ENCODE results near the gene SH3PXD2B.

- TF ChIP-seq, protein P1, sequence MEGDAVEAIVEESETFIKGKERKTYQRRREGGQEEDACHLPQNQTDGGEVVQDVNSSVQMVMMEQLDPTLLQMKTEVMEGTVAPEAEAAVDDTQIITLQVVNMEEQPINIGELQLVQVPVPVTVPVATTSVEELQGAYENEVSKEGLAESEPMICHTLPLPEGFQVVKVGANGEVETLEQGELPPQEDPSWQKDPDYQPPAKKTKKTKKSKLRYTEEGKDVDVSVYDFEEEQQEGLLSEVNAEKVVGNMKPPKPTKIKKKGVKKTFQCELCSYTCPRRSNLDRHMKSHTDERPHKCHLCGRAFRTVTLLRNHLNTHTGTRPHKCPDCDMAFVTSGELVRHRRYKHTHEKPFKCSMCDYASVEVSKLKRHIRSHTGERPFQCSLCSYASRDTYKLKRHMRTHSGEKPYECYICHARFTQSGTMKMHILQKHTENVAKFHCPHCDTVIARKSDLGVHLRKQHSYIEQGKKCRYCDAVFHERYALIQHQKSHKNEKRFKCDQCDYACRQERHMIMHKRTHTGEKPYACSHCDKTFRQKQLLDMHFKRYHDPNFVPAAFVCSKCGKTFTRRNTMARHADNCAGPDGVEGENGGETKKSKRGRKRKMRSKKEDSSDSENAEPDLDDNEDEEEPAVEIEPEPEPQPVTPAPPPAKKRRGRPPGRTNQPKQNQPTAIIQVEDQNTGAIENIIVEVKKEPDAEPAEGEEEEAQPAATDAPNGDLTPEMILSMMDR (IDR thresholded peaks at IDR 0.05; ENCODE audit: borderline replicate concordance, extremely low read depth, low read length, poor library complexity, severe bottlenecking), result no peak
- no peak for TF ChIP-seq EZH2 (IDR thresholded peaks at IDR 0.05; ENCODE audit: borderline replicate concordance, low read depth, low read length, severe bottlenecking)
These were observed 48.9 kb downstream of the SH3PXD2B start for GRCh38 chr5:172405226-172406107.

Data from DND-41 (cell line).